PC-3 (cell line): ENCODE results near the gene MYF6.

Source experiments
- CTCF ChIP-seq: fragments of 300-600 bp; sonication (generic); conservative IDR thresholded peaks from 2 replicates; pipeline ENCODE4 v1.5.1; 2017; ENCODE audit warnings: antibody characterized with exemption, low read depth, mild to moderate bottlenecking, low read length
- EZH2 ChIP-seq: fragments of 300-600 bp; sonication (generic); IDR thresholded peaks from one replicate; pipeline ENCODE4 v1.6.1; 2017; ENCODE audit warnings: antibody characterized with exemption, mild to moderate bottlenecking, low read length; ENCODE audit not compliant: unreplicated experiment
- EZH2phosphoT487 ChIP-seq: fragments of 300-600 bp; sonication (generic); IDR thresholded peaks from 2 replicates; pipeline ENCODE4 v1.6.1; 2018; ENCODE audit warnings: mild to moderate bottlenecking, antibody characterized with exemption, low read length, borderline replicate concordance

- no peak for TF ChIP-seq CTCF
- no peak for TF ChIP-seq EZH2
- TF ChIP-seq EZH2phosphoT487, result no peak
These were observed 25.6 kb upstream of the MYF6 start for GRCh38 chr12:80681786-80682185.
